HEK293 (cell line): ENCODE measurements around the gene PBX3.

Experiments used
- CTCF ChIA-PET: fragments of 350-600 bp; formaldehyde crosslinking; extraction: SDS; loops from one replicate; lab custom pipeline; 2021; ENCODE audit warnings: antibody characterized with exemption; lab: Yijun Ruan, JAX
- POLR2A ChIA-PET: fragments of 300-600 bp; formaldehyde crosslinking; extraction: SDS; loops from one replicate; lab custom pipeline; 2020; ENCODE audit warnings: antibody characterized with exemption, inconsistent platforms; lab: Yijun Ruan, JAX
- H3K27ac ChIP-seq: fragments of 200-500 bp; sonication (Bioruptor generic); 2 replicates; pipeline ENCODE4 v1.5.1; 2014; ENCODE audit warnings: low read depth, low read length, control low read depth, inconsistent platforms; ENCODE audit errors: extremely low read depth
- H3K36me3 ChIP-seq, 2 experiments: fragments of 200-500 bp in 1 of 2; sonication (Bioruptor generic) in 1 of 2; 1 replicate in 1 of 2; 2 replicates in 1 of 2; pipeline ENCODE4 v1.5.1; 2014 to 2017; ENCODE audit warnings: inconsistent platforms in 2 of 2, low read length in 2 of 2; ENCODE audit not compliant: control insufficient read depth in 2 of 2, insufficient read depth in 1 of 2
- H3K4me1 ChIP-seq: fragments of 200-500 bp; sonication (Bioruptor generic); 2 replicates; pipeline ENCODE4 v1.5.1; 2014; ENCODE audit warnings: mild to moderate bottlenecking, low read length, inconsistent platforms; ENCODE audit not compliant: control insufficient read depth, insufficient read depth
- H3K4me3 ChIP-seq: 2 replicates; pipeline ENCODE4 v1.5.1; 2011; ENCODE audit warnings: low read depth, mild to moderate bottlenecking, control low read depth, low read length, moderate library complexity
- H3K9me3 ChIP-seq: fragments of 200-500 bp; sonication (Bioruptor generic); 2 replicates; pipeline ENCODE4 v1.5.1; 2014; ENCODE audit warnings: low read depth, low read length, inconsistent platforms; ENCODE audit not compliant: control insufficient read depth, insufficient read depth
- FEZF1 ChIP-seq: fragments of 450-650 bp; formaldehyde crosslinking; IDR thresholded peaks from 2 replicates; pipeline ENCODE4 v1.5.1; 2016; ENCODE audit warnings: missing biosample characterization, missing genetic modification characterization
- MEIS1 ChIP-seq: sonication (generic); formaldehyde crosslinking; IDR thresholded peaks from 2 replicates; pipeline ENCODE4 v1.8.1; 2022; ENCODE audit warnings: missing genetic modification reagents, mild to moderate bottlenecking, borderline replicate concordance
- SETDB1 ChIP-seq: IDR thresholded peaks from one replicate; pipeline ENCODE4 v1.6.1; 2017; ENCODE audit warnings: mild to moderate bottlenecking, low read length, moderate library complexity, mixed read lengths; ENCODE audit not compliant: insufficient read length
- WT1 ChIP-seq: fragments of 450-650 bp; formaldehyde crosslinking; IDR thresholded peaks from 2 replicates; pipeline ENCODE4 v1.5.1; 2016; ENCODE audit warnings: missing biosample characterization, missing genetic modification characterization
- ZFP41 ChIP-seq: fragments of 450-650 bp; formaldehyde crosslinking; IDR thresholded peaks from 2 replicates; pipeline ENCODE4 v1.5.1; 2016; ENCODE audit warnings: missing biosample characterization, missing genetic modification characterization, borderline replicate concordance
- ZNF146 ChIP-seq: fragments of 450-650 bp; formaldehyde crosslinking; IDR thresholded peaks from 2 replicates; pipeline ENCODE4 v1.5.1; 2016; ENCODE audit warnings: missing biosample characterization, missing genetic modification characterization
- ZNF155 ChIP-seq: fragments of 450-650 bp; formaldehyde crosslinking; IDR thresholded peaks from 2 replicates; pipeline ENCODE4 v1.5.1; 2016; ENCODE audit warnings: missing biosample characterization, missing genetic modification characterization
- ZNF157 ChIP-seq: fragments of 450-650 bp; formaldehyde crosslinking; IDR thresholded peaks from 2 replicates; pipeline ENCODE4 v1.5.1; 2016; ENCODE audit warnings: missing biosample characterization, missing genetic modification characterization
- ZNF223 ChIP-seq: fragments of 450-650 bp; formaldehyde crosslinking; IDR thresholded peaks from 2 replicates; pipeline ENCODE4 v1.5.1; 2016; ENCODE audit warnings: missing biosample characterization, missing genetic modification characterization
- ZNF292 ChIP-seq: fragments of 450-650 bp; formaldehyde crosslinking; IDR thresholded peaks from 2 replicates; pipeline ENCODE4 v1.5.1; 2016; ENCODE audit warnings: low read depth, missing biosample characterization, missing genetic modification characterization, borderline replicate concordance
- ZNF560 ChIP-seq: fragments of 450-650 bp; formaldehyde crosslinking; IDR thresholded peaks from 2 replicates; pipeline ENCODE4 v1.5.1; 2017; ENCODE audit warnings: missing biosample characterization, missing genetic modification characterization, borderline replicate concordance
- ZNF571 ChIP-seq: fragments of 450-650 bp; formaldehyde crosslinking; IDR thresholded peaks from 2 replicates; pipeline ENCODE4 v1.5.0; 2017; ENCODE audit warnings: missing biosample characterization, missing genetic modification characterization
- ZNF664 ChIP-seq: fragments of 450-650 bp; formaldehyde crosslinking; IDR thresholded peaks from 2 replicates; pipeline ENCODE4 v1.5.1; 2016; ENCODE audit warnings: missing biosample characterization, missing genetic modification characterization
- TF ChIP-seq, protein P1 (sequence below): fragments of 450-650 bp; formaldehyde crosslinking; IDR thresholded peaks from 2 replicates; pipeline ENCODE4 v1.5.1; 2017; ENCODE audit warnings: missing biosample characterization, missing genetic modification characterization
- TF ChIP-seq, protein P2 (sequence below): fragments of 450-650 bp; formaldehyde crosslinking; IDR thresholded peaks from 2 replicates; pipeline ENCODE4 v1.5.1; 2017; ENCODE audit warnings: missing biosample characterization, missing genetic modification characterization
- TF ChIP-seq, protein P3 (sequence below): fragments of 450-650 bp; formaldehyde crosslinking; IDR thresholded peaks from 2 replicates; pipeline ENCODE4 v1.5.1; 2017; ENCODE audit warnings: missing biosample characterization, missing genetic modification characterization
- TF ChIP-seq, protein P4 (sequence below): sonication (generic); formaldehyde crosslinking; IDR thresholded peaks from 2 replicates; pipeline ENCODE4 v1.8.1; 2022; ENCODE audit warnings: mild to moderate bottlenecking, moderate library complexity, missing genetic modification reagents

Gene PBX3

DNA sequence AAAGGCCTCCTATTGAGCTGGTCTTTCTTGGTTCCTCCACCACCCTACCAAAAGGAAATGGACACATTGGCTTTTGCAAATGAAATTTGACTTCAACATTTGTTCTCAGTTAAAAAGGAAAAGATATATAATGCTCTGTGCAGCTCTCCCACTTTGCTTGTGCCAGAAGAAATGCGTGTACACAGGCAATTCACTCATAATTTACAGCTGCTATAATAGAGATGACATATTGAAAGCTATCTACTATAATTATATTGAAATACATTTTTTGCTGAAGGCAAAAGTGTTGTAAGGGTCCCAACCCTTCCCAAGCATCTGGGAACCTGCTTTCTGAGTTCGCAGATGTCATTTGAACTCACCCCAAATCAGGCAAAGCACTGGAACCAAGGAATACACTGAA lies 173.2 kb downstream of the PBX3 start:
- no peaks in the 10 kb centered on the region; a peak in 1 of 3 replicates for H3K36me3 ChIP-seq
- H3K4me3 ChIP-seq: no peak overlapping the region
- TF ChIP-seq ZNF157 (tag by site-specific recombination) (no peak), FEZF1 (tag by site-specific recombination) (no peak), ZNF560 (tag by site-specific recombination) (no peak), ZNF223 (tag by site-specific recombination) (no peak), SETDB1 (no peak), MEIS1 (CRISPR knock-in tag) (no peak), WT1 (tag by site-specific recombination) (no peak), ZNF292 (tag by site-specific recombination) (no peak), ZNF571 (no peak), ZNF664 (no peak), ZNF155 (tag by site-specific recombination) (no peak), ZFP41 (tag by site-specific recombination) (no peak)
- TF ChIP-seq, protein P1, sequence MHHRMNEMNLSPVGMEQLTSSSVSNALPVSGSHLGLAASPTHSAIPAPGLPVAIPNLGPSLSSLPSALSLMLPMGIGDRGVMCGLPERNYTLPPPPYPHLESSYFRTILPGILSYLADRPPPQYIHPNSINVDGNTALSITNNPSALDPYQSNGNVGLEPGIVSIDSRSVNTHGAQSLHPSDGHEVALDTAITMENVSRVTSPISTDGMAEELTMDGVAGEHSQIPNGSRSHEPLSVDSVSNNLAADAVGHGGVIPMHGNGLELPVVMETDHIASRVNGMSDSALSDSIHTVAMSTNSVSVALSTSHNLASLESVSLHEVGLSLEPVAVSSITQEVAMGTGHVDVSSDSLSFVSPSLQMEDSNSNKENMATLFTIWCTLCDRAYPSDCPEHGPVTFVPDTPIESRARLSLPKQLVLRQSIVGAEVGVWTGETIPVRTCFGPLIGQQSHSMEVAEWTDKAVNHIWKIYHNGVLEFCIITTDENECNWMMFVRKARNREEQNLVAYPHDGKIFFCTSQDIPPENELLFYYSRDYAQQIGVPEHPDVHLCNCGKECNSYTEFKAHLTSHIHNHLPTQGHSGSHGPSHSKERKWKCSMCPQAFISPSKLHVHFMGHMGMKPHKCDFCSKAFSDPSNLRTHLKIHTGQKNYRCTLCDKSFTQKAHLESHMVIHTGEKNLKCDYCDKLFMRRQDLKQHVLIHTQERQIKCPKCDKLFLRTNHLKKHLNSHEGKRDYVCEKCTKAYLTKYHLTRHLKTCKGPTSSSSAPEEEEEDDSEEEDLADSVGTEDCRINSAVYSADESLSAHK (tag by site-specific recombination): no peak
- TF ChIP-seq, protein P2, sequence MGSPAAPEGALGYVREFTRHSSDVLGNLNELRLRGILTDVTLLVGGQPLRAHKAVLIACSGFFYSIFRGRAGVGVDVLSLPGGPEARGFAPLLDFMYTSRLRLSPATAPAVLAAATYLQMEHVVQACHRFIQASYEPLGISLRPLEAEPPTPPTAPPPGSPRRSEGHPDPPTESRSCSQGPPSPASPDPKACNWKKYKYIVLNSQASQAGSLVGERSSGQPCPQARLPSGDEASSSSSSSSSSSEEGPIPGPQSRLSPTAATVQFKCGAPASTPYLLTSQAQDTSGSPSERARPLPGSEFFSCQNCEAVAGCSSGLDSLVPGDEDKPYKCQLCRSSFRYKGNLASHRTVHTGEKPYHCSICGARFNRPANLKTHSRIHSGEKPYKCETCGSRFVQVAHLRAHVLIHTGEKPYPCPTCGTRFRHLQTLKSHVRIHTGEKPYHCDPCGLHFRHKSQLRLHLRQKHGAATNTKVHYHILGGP: no peak
- TF ChIP-seq, protein P3, sequence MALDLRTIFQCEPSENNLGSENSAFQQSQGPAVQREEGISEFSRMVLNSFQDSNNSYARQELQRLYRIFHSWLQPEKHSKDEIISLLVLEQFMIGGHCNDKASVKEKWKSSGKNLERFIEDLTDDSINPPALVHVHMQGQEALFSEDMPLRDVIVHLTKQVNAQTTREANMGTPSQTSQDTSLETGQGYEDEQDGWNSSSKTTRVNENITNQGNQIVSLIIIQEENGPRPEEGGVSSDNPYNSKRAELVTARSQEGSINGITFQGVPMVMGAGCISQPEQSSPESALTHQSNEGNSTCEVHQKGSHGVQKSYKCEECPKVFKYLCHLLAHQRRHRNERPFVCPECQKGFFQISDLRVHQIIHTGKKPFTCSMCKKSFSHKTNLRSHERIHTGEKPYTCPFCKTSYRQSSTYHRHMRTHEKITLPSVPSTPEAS: no peak
- TF ChIP-seq, protein P4, sequence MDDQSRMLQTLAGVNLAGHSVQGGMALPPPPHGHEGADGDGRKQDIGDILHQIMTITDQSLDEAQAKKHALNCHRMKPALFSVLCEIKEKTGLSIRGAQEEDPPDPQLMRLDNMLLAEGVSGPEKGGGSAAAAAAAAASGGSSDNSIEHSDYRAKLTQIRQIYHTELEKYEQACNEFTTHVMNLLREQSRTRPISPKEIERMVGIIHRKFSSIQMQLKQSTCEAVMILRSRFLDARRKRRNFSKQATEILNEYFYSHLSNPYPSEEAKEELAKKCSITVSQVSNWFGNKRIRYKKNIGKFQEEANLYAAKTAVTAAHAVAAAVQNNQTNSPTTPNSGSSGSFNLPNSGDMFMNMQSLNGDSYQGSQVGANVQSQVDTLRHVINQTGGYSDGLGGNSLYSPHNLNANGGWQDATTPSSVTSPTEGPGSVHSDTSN (CRISPR knock-in tag): no peak
- H3K27ac ChIP-seq: no peak overlapping the region
- CTCF ChIA-PET: no interaction called here
- H3K4me1 ChIP-seq: peaks cover 9% of the 10 kb centered on the region
- no peaks in the 10 kb centered on the region for H3K9me3 ChIP-seq
- POLR2A ChIA-PET: no interaction called here

DNA sequence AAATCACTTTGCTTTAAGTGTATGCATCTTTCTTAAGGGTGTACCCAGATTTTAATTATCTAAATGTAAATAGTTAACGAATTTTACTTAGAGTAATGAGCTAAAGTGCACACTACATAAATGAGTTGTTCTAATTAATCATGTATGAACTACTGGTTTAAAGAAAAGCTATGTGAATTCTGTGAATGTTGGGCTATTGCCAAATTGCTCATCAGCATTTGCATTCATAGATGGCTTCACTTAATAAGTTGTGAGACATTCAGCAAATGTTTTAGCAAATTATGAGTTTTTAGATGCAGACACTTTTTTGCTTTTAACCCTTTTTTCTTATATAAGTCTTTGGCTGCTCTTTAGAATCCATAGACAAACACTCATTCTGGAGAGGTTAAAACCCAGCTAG lies 175.7 kb downstream of the PBX3 start:
- peaks cover 7% of the 10 kb centered on the region; the same call in 1 of the 2 replicates for H3K4me1 ChIP-seq
- no peak overlapping the region for H3K27ac ChIP-seq
- CTCF ChIA-PET: interaction anchor here (0.6 kb wide), 2 partner anchors 92 to 172 kb away, joined by 3 read pairs; no protein-coding TSS in a partner anchor
- no peaks in the 10 kb centered on the region for H3K9me3 ChIP-seq
- TF ChIP-seq ZNF146 (tag by site-specific recombination): no peak
- no peak overlapping the region for H3K4me3 ChIP-seq
- POLR2A ChIA-PET: no interaction called here
- H3K36me3 ChIP-seq: no peaks in the 10 kb centered on the region; a peak in 1 of 3 replicates
